PC-9 (cell line): ENCODE measurements around the gene SMIM28. TPM values are rescaled to one million over a fixed set of nuclear protein-coding genes. Genes with fewer than 3 reads are reported as not detected.

Experiments used
- Bru-seq: library from RNA; stranded (reverse); fragments of 400-500 nt; gene quantifications from one replicate; lab custom pipeline; 2021; lab: Mats Ljungman, UMichigan
- BruChase-seq, 2 experiments: library from RNA; stranded (reverse); fragments of 400-500 nt; gene quantifications; one replicate each; lab custom pipeline; 2021; lab: Mats Ljungman, UMichigan
- BruUV-seq: library from RNA; stranded (reverse); fragments of 400-500 nt; replicated peaks from 2 replicates; lab custom pipeline; 2021; lab: Mats Ljungman, UMichigan
- CTCF ChIA-PET: fragments of 300-600 bp; sonication (Branson Sonifier 250); formaldehyde crosslinking; loops from one replicate; lab custom pipeline; 2022; ENCODE audit warnings: antibody characterized with exemption; lab: Charles Lee
- POLR2A ChIA-PET: fragments of 300-600 bp; sonication (Branson Sonifier 250); formaldehyde crosslinking; loops from one replicate; lab custom pipeline; 2022; ENCODE audit warnings: antibody characterized with exemption; ENCODE audit not compliant: unreplicated experiment; lab: Charles Lee
- DNase-seq, 2 experiments: peaks; one replicate each; pipeline versions ENCODE4 v3.0.0 to v3.0.0-alpha.2; 2015 to 2022; ENCODE audit warnings: mixed read lengths in 1 of 2
- H2AFZ ChIP-seq: fragments of 200-600 bp; sonication (generic); 2 replicates; pipeline ENCODE4 v1.8.1; 2017; ENCODE audit warnings: antibody characterized with exemption
- H3F3A ChIP-seq: fragments of 200-600 bp; sonication (generic); 2 replicates; pipeline ENCODE4 v1.8.1; 2017; ENCODE audit warnings: antibody characterized with exemption, mild to moderate bottlenecking, low read depth; ENCODE audit not compliant: insufficient read depth
- H3K27ac ChIP-seq: fragments of 200-600 bp; sonication (generic); 2 replicates; pipeline ENCODE4 v1.6.1; 2016; ENCODE audit warnings: mixed run types
- H3K27me3 ChIP-seq: fragments of 200-600 bp; sonication (generic); 2 replicates; pipeline ENCODE4 v1.6.1; 2016; ENCODE audit warnings: low read depth, mixed run types; ENCODE audit not compliant: insufficient read depth
- H3K36me3 ChIP-seq: fragments of 200-600 bp; sonication (generic); 2 replicates; pipeline ENCODE4 v1.6.1; 2016; ENCODE audit warnings: low read depth, mixed run types
- H3K4me1 ChIP-seq: fragments of 200-600 bp; sonication (generic); replicated peaks from 2 replicates; pipeline ENCODE4 v1.6.1; 2016; ENCODE audit warnings: mixed run types; ENCODE audit not compliant: insufficient read depth
- H3K4me2 ChIP-seq: fragments of 200-600 bp; sonication (generic); 2 replicates; pipeline ENCODE4 v1.6.1; 2017; ENCODE audit warnings: mixed run types
- H3K4me3 ChIP-seq: fragments of 200-600 bp; sonication (generic); 2 replicates; pipeline ENCODE4 v1.6.1; 2016; ENCODE audit warnings: mixed run types
- H3K79me2 ChIP-seq: fragments of 200-600 bp; sonication (generic); 2 replicates; pipeline ENCODE4 v1.6.1; 2017; ENCODE audit warnings: low read depth, mixed run types
- H3K9me2 ChIP-seq: fragments of 200-600 bp; sonication (generic); 2 replicates; pipeline ENCODE4 v1.8.1; 2017; ENCODE audit warnings: mild to moderate bottlenecking; ENCODE audit not compliant: insufficient read depth
- H3K9me3 ChIP-seq: fragments of 200-600 bp; sonication (generic); 2 replicates; pipeline ENCODE4 v1.8.1; 2016; ENCODE audit warnings: low read depth; ENCODE audit not compliant: insufficient read depth
- H4K20me1 ChIP-seq: fragments of 200-600 bp; sonication (generic); 2 replicates; pipeline ENCODE4 v1.8.1; 2017; ENCODE audit not compliant: insufficient read depth
- EZH2 ChIP-seq: fragments of 200-600 bp; sonication (generic); IDR thresholded peaks from 2 replicates; pipeline ENCODE4 v1.8.0; 2017; ENCODE audit warnings: antibody characterized with exemption, low read depth
- intact Hi-C: fragments of 100-400 bp; cut with micrococcal nuclease; formaldehyde crosslinking; loops from one replicate; pipeline ENCODE4 v1.10.0; 2022; ENCODE audit not compliant: unreplicated experiment
- long read RNA-seq: library from polyadenylated mRNA; stranded (forward); transcript quantifications from one replicate; pipeline ENCODE4 v2.0.0, GENCODE V29; 2022
- total RNA-seq: library from RNA; stranded (reverse); gene quantifications from 2 replicates; pipeline ENCODE4 v1.2.3, GENCODE V29; 2021
- TF ChIP-seq, protein P1 (sequence below): fragments of 200-600 bp; sonication (generic); conservative IDR thresholded peaks from 2 replicates; pipeline ENCODE4 v1.6.1; 2017; ENCODE audit warnings: mixed run types, antibody characterized with exemption, mild to moderate bottlenecking, moderate library complexity

The SMIM28 gene
- total RNA-seq (not detected in 2 replicates), Bru-seq, nascent RNA (not detected), BruChase-seq, experiment 1, labeled RNA remaining after a 2-hour chase (percentile 9 among the genes with signal in this experiment), BruChase-seq, experiment 2, labeled RNA remaining after a 6-hour chase (not detected)
- long read RNA-seq, result 0 reads

GRCh38 chr6:138377844-138378243 is at the start of gene SMIM28:
SMIM28 (plus strand) TSS chr6:138377905; CDS start chr6:138378073, 168 bp downstream.
- no peaks in the 10 kb centered on the region for H4K20me1 ChIP-seq
- intact Hi-C loops, result no loop called here

DNA sequence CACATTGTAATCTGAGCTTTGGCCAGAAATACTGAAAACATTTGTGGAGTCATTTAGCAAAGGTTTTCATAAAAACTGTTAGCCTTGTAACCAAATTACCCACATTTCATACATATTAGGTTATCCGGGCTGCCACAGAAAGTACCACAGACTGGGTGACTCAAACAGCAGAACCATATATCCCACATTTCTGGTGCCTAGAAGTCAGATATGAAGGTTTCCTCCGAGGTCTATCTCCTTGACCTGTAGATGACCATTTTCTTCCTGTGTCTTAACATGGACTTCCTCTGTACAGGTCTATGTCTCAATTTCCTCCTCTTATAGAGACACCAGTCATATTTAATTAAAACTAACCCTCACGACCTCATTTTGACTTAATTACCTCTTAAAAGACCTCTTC is 49.5 kb upstream of the SMIM28 start:
- H3K27ac ChIP-seq, result no peak overlapping the region
- no peaks in the 10 kb centered on the region for H3K9me2 ChIP-seq
- no peak for DNase-seq
- no peak overlapping the region for H3K4me3 ChIP-seq
- no peaks in the 10 kb centered on the region for H4K20me1 ChIP-seq
- ChIA-PET CTCF (no interaction called here), POLR2A (no interaction called here)
- H3K4me2 ChIP-seq, result no peak overlapping the region
- no peaks in the 10 kb centered on the region for H3F3A ChIP-seq
- H3K27me3 ChIP-seq, result no peaks in the 10 kb centered on the region
- intact Hi-C loops, result no loop called here
- peaks cover 34% of the 10 kb centered on the region for H3K36me3 ChIP-seq
- no peaks in the 10 kb centered on the region for H3K79me2 ChIP-seq
- H3K4me1 ChIP-seq, result no peaks in the 10 kb centered on the region
- no peaks in the 10 kb centered on the region for H3K9me3 ChIP-seq
- TF ChIP-seq, protein P1, sequence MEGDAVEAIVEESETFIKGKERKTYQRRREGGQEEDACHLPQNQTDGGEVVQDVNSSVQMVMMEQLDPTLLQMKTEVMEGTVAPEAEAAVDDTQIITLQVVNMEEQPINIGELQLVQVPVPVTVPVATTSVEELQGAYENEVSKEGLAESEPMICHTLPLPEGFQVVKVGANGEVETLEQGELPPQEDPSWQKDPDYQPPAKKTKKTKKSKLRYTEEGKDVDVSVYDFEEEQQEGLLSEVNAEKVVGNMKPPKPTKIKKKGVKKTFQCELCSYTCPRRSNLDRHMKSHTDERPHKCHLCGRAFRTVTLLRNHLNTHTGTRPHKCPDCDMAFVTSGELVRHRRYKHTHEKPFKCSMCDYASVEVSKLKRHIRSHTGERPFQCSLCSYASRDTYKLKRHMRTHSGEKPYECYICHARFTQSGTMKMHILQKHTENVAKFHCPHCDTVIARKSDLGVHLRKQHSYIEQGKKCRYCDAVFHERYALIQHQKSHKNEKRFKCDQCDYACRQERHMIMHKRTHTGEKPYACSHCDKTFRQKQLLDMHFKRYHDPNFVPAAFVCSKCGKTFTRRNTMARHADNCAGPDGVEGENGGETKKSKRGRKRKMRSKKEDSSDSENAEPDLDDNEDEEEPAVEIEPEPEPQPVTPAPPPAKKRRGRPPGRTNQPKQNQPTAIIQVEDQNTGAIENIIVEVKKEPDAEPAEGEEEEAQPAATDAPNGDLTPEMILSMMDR, result no peak
- no peak for TF ChIP-seq EZH2
- BruUV-seq, result no TSS peak
- no peak overlapping the region for H2AFZ ChIP-seq

More at GRCh38 chr6:138377844-138378243, at the start of gene SMIM28:
- POLR2A ChIA-PET, result no interaction called here
- no peak within 1 kb of the TSS for H3K4me3 ChIP-seq
- no peak within 1 kb of the TSS for H2AFZ ChIP-seq
- H3K4me1 ChIP-seq, result peaks cover 10% of the 10 kb centered on the region
- H3F3A ChIP-seq, result no peaks in the 10 kb centered on the region; the same call in 1 of the 2 replicates
- no peaks in the 10 kb centered on the region for H3K27me3 ChIP-seq
- TF ChIP-seq, protein P1, result no peak
- TF ChIP-seq EZH2, result no peak
- DNase-seq, result peak in 1 of 2 experiments; percentile 15
- H3K27ac ChIP-seq, result no peak within 1 kb of the TSS
- CTCF ChIA-PET, result no interaction called here
- no peaks in the 10 kb centered on the region for H3K79me2 ChIP-seq
- H3K36me3 ChIP-seq, result no peaks in the 10 kb centered on the region
- no peak within 1 kb of the TSS for H3K4me2 ChIP-seq
- no peaks in the 10 kb centered on the region; the same call in 1 of the 2 replicates for H3K9me2 ChIP-seq
- no peaks in the 10 kb centered on the region for H3K9me3 ChIP-seq
- BruUV-seq, result no TSS peak

DNA sequence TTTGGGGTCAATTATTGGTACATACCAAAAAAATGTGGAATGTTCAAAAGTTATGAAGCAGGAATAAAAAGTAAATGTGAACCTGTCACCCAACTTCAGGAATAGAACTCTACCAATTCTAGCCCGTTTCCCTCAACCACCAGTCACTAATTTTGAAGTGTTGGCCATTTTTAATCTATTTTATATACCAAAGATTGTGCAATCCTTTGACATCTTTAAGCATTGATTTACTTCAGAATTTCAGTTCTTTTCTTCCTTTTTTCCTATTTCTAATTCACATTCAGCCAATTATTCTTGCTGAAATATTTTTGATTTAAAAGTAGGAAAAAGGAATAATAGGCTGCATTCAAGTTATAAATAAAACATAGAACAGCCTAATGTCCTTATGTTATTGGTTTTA is 46.9 kb upstream of the SMIM28 start:
- no TSS peak for BruUV-seq
- Histone ChIP-seq H3K27me3 (no peaks in the 10 kb centered on the region), H3F3A (peaks cover 3% of the 10 kb centered on the region; the same call in 1 of the 2 replicates), H3K27ac (no peak overlapping the region), H3K36me3 (peaks cover 24% of the 10 kb centered on the region), H3K9me2 (no peaks in the 10 kb centered on the region), H3K4me3 (no peak overlapping the region), H3K4me2 (no peak overlapping the region), H3K79me2 (no peaks in the 10 kb centered on the region), H3K9me3 (no peaks in the 10 kb centered on the region), H2AFZ (no peak overlapping the region), H4K20me1 (no peaks in the 10 kb centered on the region), H3K4me1 (no peaks in the 10 kb centered on the region)
- ChIA-PET POLR2A (no interaction called here), CTCF (no interaction called here)
- intact Hi-C loops, result no loop called here
- TF ChIP-seq, protein P1, result no peak
- TF ChIP-seq EZH2, result no peak
- DNase-seq, result no peak
